H1 (cell line): Measurements from ENCODE around the gene PRKCA. TPM values are rescaled to one million over a fixed set of nuclear protein-coding genes. Genes with fewer than 3 reads are reported as not detected.

Experiments
- CBX8 ChIP-seq: fragments of 300-800, 300-1000 bp; sonication (generic); IDR thresholded peaks from 2 replicates; pipeline ENCODE4 v1.7.1; 2016; ENCODE audit warnings: low read depth, low read length, borderline replicate concordance
- CHD1 ChIP-seq: IDR thresholded peaks from 2 replicates; pipeline ENCODE4 v1.6.1; 2012; ENCODE audit warnings: low read depth, low read length, improper control_type of control experiment
- FOSL1 ChIP-seq: IDR thresholded peaks from 2 replicates; pipeline ENCODE4 v1.6.1; 2011; ENCODE audit warnings: mild to moderate bottlenecking, low read depth, low read length, moderate library complexity; ENCODE audit not compliant: insufficient read depth
- HDAC6 ChIP-seq: IDR thresholded peaks from one replicate; pipeline ENCODE4 v1.7.1; 2012; ENCODE audit warnings: low read depth, mild to moderate bottlenecking, inconsistent platforms, low read length, moderate library complexity
- KDM1A ChIP-seq: fragments of 200-600, 300-600 bp; sonication (generic); IDR thresholded peaks from 2 replicates; pipeline ENCODE4 v1.7.1; 2016; ENCODE audit warnings: mild to moderate bottlenecking, low read length, borderline replicate concordance
- KDM5A ChIP-seq: fragments of 200-600 bp; IDR thresholded peaks from 2 replicates; pipeline ENCODE4 v1.7.1; 2012; ENCODE audit warnings: mild to moderate bottlenecking, low read length, inconsistent platforms, mixed read lengths
- RFX5 ChIP-seq: IDR thresholded peaks from 2 replicates; pipeline ENCODE4 v1.6.1; 2011; ENCODE audit warnings: low read depth, low read length, improper control_type of control experiment, borderline replicate concordance
- SRF ChIP-seq: IDR thresholded peaks from 2 replicates; pipeline ENCODE4 v1.6.1; 2011; ENCODE audit warnings: mild to moderate bottlenecking, low read depth, low read length, moderate library complexity
- polyA plus RNA-seq, 7 experiments: library from polyadenylated mRNA; depleted of rRNA in 3 of 7; stranded (reverse) in 5 of 7; unstranded in 2 of 7; fragments of >200 nt in 5 of 7; fragments of 200-250 nt in 2 of 7; gene quantifications; 1 replicate in 5 of 7; 2 replicates in 1 of 7; 4 replicates in 1 of 7; pipeline versions ENCODE4 v1.2.1 to v1.2.3, GENCODE V29; 2011 to 2013; ENCODE audit warnings: missing spikeins in 2 of 7, mixed read lengths in 2 of 7
- total RNA-seq: library from RNA; stranded (reverse); fragmentation: NEBNext Ultra II Directional; extraction: Animal tissue kit (Norgen Biotek cat#: 25700); gene quantifications from 2 replicates; pipeline ENCODE4 v1.2.1, GENCODE V29; 2021
- TF ChIP-seq, protein P1 (sequence below): fragments of 300-600 bp; sonication (generic); IDR thresholded peaks from 2 replicates; pipeline ENCODE4 v1.7.1; 2012; ENCODE audit warnings: low read length, moderate library complexity, mild to moderate bottlenecking, inconsistent platforms; ENCODE audit not compliant: insufficient replicate concordance
- TF ChIP-seq, protein P2 (sequence below): IDR thresholded peaks from 2 replicates; pipeline ENCODE4 v1.6.1; 2011; ENCODE audit warnings: low read length, improper control_type of control experiment

The PRKCA gene
- total and polyA plus RNA-seq, 2 of the 8 experiments (the other 6 are each of a cell fraction or from before 2014, with no cell fraction given): 5.8 to 17.8 TPM

DNA sequence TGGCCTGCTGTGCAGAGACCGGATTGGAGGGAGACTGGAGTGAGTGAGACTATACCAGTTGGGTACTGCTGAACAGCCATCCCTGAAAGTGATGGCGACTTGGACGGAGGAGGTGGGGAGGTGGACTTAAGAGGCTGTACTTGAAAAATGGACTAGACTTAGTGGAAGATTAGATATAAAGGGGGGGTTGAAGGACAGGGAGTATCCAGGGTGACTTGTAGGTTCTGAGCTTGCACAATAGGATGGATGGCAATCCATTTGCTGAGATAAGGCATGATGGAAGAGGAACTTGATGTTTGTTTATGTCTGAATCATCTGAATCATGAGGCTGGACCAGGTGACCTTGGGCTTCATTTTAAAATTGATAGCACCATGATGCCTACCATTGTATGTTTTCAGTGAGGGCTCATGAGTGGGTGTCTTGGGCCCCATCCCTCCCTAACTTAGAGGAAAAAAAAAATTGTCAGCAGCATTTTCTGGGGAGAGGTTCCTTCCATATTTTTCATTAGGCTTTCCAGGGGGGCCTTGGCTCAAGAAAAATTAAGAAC lies 41.2 kb downstream of the PRKCA start (continued):
- TF ChIP-seq, protein P1, sequence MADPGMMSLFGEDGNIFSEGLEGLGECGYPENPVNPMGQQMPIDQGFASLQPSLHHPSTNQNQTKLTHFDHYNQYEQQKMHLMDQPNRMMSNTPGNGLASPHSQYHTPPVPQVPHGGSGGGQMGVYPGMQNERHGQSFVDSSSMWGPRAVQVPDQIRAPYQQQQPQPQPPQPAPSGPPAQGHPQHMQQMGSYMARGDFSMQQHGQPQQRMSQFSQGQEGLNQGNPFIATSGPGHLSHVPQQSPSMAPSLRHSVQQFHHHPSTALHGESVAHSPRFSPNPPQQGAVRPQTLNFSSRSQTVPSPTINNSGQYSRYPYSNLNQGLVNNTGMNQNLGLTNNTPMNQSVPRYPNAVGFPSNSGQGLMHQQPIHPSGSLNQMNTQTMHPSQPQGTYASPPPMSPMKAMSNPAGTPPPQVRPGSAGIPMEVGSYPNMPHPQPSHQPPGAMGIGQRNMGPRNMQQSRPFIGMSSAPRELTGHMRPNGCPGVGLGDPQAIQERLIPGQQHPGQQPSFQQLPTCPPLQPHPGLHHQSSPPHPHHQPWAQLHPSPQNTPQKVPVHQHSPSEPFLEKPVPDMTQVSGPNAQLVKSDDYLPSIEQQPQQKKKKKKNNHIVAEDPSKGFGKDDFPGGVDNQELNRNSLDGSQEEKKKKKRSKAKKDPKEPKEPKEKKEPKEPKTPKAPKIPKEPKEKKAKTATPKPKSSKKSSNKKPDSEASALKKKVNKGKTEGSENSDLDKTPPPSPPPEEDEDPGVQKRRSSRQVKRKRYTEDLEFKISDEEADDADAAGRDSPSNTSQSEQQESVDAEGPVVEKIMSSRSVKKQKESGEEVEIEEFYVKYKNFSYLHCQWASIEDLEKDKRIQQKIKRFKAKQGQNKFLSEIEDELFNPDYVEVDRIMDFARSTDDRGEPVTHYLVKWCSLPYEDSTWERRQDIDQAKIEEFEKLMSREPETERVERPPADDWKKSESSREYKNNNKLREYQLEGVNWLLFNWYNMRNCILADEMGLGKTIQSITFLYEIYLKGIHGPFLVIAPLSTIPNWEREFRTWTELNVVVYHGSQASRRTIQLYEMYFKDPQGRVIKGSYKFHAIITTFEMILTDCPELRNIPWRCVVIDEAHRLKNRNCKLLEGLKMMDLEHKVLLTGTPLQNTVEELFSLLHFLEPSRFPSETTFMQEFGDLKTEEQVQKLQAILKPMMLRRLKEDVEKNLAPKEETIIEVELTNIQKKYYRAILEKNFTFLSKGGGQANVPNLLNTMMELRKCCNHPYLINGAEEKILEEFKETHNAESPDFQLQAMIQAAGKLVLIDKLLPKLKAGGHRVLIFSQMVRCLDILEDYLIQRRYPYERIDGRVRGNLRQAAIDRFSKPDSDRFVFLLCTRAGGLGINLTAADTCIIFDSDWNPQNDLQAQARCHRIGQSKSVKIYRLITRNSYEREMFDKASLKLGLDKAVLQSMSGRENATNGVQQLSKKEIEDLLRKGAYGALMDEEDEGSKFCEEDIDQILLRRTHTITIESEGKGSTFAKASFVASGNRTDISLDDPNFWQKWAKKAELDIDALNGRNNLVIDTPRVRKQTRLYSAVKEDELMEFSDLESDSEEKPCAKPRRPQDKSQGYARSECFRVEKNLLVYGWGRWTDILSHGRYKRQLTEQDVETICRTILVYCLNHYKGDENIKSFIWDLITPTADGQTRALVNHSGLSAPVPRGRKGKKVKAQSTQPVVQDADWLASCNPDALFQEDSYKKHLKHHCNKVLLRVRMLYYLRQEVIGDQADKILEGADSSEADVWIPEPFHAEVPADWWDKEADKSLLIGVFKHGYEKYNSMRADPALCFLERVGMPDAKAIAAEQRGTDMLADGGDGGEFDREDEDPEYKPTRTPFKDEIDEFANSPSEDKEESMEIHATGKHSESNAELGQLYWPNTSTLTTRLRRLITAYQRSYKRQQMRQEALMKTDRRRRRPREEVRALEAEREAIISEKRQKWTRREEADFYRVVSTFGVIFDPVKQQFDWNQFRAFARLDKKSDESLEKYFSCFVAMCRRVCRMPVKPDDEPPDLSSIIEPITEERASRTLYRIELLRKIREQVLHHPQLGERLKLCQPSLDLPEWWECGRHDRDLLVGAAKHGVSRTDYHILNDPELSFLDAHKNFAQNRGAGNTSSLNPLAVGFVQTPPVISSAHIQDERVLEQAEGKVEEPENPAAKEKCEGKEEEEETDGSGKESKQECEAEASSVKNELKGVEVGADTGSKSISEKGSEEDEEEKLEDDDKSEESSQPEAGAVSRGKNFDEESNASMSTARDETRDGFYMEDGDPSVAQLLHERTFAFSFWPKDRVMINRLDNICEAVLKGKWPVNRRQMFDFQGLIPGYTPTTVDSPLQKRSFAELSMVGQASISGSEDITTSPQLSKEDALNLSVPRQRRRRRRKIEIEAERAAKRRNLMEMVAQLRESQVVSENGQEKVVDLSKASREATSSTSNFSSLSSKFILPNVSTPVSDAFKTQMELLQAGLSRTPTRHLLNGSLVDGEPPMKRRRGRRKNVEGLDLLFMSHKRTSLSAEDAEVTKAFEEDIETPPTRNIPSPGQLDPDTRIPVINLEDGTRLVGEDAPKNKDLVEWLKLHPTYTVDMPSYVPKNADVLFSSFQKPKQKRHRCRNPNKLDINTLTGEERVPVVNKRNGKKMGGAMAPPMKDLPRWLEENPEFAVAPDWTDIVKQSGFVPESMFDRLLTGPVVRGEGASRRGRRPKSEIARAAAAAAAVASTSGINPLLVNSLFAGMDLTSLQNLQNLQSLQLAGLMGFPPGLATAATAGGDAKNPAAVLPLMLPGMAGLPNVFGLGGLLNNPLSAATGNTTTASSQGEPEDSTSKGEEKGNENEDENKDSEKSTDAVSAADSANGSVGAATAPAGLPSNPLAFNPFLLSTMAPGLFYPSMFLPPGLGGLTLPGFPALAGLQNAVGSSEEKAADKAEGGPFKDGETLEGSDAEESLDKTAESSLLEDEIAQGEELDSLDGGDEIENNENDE: no peak
- TF ChIP-seq CBX8: no peak
- TF ChIP-seq, protein P2, sequence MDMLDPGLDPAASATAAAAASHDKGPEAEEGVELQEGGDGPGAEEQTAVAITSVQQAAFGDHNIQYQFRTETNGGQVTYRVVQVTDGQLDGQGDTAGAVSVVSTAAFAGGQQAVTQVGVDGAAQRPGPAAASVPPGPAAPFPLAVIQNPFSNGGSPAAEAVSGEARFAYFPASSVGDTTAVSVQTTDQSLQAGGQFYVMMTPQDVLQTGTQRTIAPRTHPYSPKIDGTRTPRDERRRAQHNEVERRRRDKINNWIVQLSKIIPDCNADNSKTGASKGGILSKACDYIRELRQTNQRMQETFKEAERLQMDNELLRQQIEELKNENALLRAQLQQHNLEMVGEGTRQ: no peak
- no peak for TF ChIP-seq SRF
- no peak for TF ChIP-seq RFX5
- TF ChIP-seq FOSL1: no peak
- TF ChIP-seq KDM1A: no peak
- TF ChIP-seq HDAC6: no peak
- no peak for TF ChIP-seq KDM5A
- no peak for TF ChIP-seq CHD1
